Right renal cortex interstitium (tissue), 3 donors: ENCODE data around the gene MEPE. TPM values are rescaled to one million over a fixed set of nuclear protein-coding genes. Genes with fewer than 3 reads are reported as not detected.

Experiments used
- DNase-seq, 3 donors: peaks; one replicate each; pipeline ENCODE4 v3.0.0-alpha.2; 2013; ENCODE audit warnings: low read depth in 3 of 3, low spot score in 2 of 3
- polyA plus RNA-seq, 3 donors: library from polyadenylated mRNA; unstranded; fragments of 120-200 nt; gene quantifications; one replicate each; pipeline ENCODE4 v1.2.1, GENCODE V29; 2013; ENCODE audit not compliant: insufficient read length in 3 of 3

The MEPE gene
- not detected for polyA plus RNA-seq

- no peak for DNase-seq
Measured at GRCh38 chr4:87832669-87833068, at the start of gene MEPE. MEPE (plus strand) TSS chr4:87832969; CDS start chr4:87834715, 1,746 bp downstream.

- DNase-seq, result no peak
Measured at GRCh38 chr4:87783781-87784180, 49.0 kb upstream of the MEPE start.

GRCh38 chr4:87785731-87786509 lies 46.8 kb upstream of the MEPE start:
- DNase-seq, result no peak

GRCh38 chr4:87799301-87800113 lies 33.3 kb upstream of the MEPE start, which contains the start of gene IBSP:
IBSP (plus strand) TSS chr4:87799554; CDS start chr4:87802362, 2,808 bp downstream.
- DNase-seq, result peak in 1 of 3 donors; percentile 7

- DNase-seq, result no peak
Measured at GRCh38 chr4:87802858-87803257, 29.9 kb upstream of the MEPE start.

GRCh38 chr4:87803421-87803820 lies 29.3 kb upstream of the MEPE start:
- no peak for DNase-seq

GRCh38 chr4:87804871-87805270 lies 27.9 kb upstream of the MEPE start:
- no peak for DNase-seq

- no peak for DNase-seq
Measured at GRCh38 chr4:87805971-87806370, 26.8 kb upstream of the MEPE start.

GRCh38 chr4:87806520-87806919 lies 26.2 kb upstream of the MEPE start:
- no peak for DNase-seq

GRCh38 chr4:87807402-87807801 lies 25.4 kb upstream of the MEPE start:
- DNase-seq, result no peak

- DNase-seq, result no peak
Measured at GRCh38 chr4:87811977-87812376, 20.8 kb upstream of the MEPE start.

GRCh38 chr4:87819281-87819919 lies 13.4 kb upstream of the MEPE start:
- DNase-seq, result no peak

GRCh38 chr4:87823200-87823599 lies 9.6 kb upstream of the MEPE start:
- DNase-seq, result no peak

GRCh38 chr4:87823724-87824123 lies 9.0 kb upstream of the MEPE start:
- DNase-seq, result no peak

GRCh38 chr4:87824352-87824751 lies 8.4 kb upstream of the MEPE start:
- no peak for DNase-seq

- no peak for DNase-seq
Measured at GRCh38 chr4:87834401-87834800, 1.6 kb downstream of the MEPE start.

GRCh38 chr4:87835197-87835596 lies 2.4 kb downstream of the MEPE start:
- DNase-seq, result no peak

GRCh38 chr4:87835743-87836142 lies 3.0 kb downstream of the MEPE start:
- DNase-seq, result no peak

- no peak for DNase-seq
Measured at GRCh38 chr4:87838205-87838604, 5.4 kb downstream of the MEPE start.

GRCh38 chr4:87838890-87839591 lies 6.3 kb downstream of the MEPE start:
- DNase-seq, result no peak

- no peak for DNase-seq
Measured at GRCh38 chr4:87839592-87839946, 6.8 kb downstream of the MEPE start.
